HG03354 (cell line): ENCODE results near the gene IL18RAP.
A peak's percentile ranks its signal among the peaks of the same experiment; 100 is the strongest.

Source experiments
- ATAC-seq: cut with Tn5 transposase; IDR thresholded peaks from one replicate; pipeline ENCODE4 v1.9.1; 2021; ENCODE audit warnings: mild to moderate bottlenecking; ENCODE audit not compliant: unreplicated experiment, poor library complexity, severe bottlenecking

IL18RAP gene

GRCh38 chr2:102449370-102449974 is 26.5 kb downstream of the IL18RAP start:
- no peak for ATAC-seq

- no peak for ATAC-seq
Observed at GRCh38 chr2:102451968-102452367, 29.0 kb downstream of the IL18RAP start.

DNA sequence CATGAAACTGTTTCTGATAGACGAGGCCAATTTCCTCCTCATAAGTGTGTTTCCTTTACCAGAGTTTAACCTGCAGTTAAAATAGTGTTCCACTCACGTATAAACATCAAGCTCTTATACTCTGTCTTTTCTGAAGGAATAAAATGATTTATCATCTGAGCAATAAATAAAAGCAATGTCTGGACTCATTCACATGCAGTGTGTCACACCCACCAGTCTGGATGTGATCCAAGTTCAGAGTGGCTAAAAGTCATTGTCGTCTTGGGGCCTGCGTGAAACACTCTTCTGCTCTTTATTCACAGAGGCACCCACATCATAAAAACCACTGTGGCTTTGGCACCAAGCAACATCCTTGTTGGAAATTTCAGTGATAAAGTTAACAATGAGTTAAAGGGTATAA is 30.5 kb downstream of the IL18RAP start:
- no peak for ATAC-seq

DNA sequence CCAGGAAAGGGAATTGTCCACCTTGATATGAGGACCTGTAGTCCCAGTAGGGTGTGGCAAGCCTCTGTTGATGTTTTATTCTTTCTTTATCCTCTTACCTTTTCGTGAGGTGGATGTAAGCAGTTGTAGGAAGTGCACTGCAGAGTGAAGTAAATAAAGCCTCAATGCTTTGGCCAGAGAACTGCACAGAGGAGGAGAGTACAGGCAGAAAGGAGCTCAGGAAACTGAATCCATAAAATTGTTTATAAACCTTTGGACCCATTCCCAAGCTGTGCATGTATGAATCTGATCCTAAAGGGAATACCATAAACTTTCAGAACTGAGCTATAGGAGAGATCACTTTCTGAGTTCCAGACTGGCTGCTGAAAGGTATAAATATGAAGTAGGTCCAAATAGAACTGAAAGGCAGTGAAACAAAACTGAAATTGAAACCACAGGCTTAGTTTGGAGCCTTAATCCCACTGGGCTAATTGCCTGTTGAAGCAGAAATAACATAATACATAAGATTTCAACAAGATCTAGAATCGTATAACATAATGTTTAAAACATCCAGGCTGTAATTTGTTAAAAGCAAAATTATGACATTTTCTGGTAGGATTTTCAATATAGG is 32.2 kb downstream of the IL18RAP start:
- ATAC-seq = no peak

- ATAC-seq = no peak
Observed at GRCh38 chr2:102460467-102460866, 37.5 kb downstream of the IL18RAP start.

DNA sequence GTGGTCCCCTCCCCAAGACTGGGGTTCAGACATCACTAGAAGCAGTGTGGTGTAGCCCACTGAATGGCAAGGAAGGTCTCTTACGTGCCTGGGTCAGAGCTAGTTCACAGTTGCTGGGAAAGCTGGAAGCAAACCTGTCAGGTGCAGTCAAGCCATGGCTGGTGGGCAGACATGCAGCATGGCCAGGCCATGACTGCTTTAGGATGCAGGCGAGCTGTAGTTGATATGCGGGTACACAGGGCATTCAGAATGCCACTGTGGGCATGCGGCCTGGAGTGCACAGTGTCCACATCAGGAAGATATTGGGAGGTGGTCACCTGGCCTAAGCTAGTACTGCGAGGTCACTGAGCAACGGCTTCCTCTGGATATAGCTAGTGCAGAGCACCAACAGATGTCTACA is 38.2 kb downstream of the IL18RAP start:
- no peak for ATAC-seq

GRCh38 chr2:102463160-102463559 is 40.2 kb downstream of the IL18RAP start:
- no peak for ATAC-seq

DNA sequence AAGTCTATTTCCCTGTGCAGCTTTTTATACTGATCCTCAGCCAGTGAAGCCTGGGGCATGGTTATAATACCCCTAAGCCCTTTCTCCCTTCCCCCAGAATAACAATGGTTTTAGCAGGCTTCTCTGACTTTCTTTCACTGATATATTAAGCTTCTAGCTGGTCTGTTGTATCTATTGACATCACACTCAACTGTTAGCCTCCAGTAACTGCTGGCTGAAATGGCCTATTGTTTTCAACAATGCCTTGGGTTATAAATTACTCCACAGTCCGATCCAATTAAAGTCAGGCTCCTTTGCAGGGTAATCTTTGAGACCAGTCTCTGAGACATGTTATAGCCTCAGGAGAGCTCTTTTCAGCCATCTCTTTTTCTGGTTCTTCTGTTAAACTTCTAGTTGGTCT is 47.2 kb downstream of the IL18RAP start:
- ATAC-seq = no peak

DNA sequence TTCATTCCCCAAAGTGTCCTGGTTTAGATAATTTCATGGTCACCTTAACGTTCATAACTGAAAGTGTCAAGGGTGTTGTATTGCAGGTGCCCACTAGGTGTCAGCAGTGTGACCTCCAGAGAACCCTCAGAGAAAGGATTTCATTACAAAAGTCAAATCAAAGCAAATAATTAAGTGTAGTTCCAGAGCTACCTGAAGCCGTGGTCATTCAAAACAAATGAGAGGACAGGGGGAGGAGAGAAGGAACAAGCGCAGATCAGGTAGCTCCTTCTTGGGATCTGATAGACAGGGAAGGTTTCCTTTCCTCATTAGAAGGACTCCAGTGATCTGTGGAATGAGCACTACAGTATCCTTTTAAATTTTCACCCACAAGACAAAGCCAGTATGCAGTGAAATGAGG is 50.1 kb downstream of the IL18RAP start, which contains the start of gene SLC9A4:
Gene SLC9A4 (plus strand): TSS at position 207 of the 400 bp plus-strand sequence. CDS start 534 bp downstream, outside the sequence.
- ATAC-seq = peak; percentile 84

- no peak for ATAC-seq
Observed at GRCh38 chr2:102473631-102474030, 50.7 kb downstream of the IL18RAP start.

GRCh38 chr2:102474785-102475184 is 51.8 kb downstream of the IL18RAP start:
- no peak for ATAC-seq

GRCh38 chr2:102478686-102479470 is 55.9 kb downstream of the IL18RAP start:
- no peak for ATAC-seq

- no peak for ATAC-seq
Observed at GRCh38 chr2:102480285-102481195, 57.6 kb downstream of the IL18RAP start.

DNA sequence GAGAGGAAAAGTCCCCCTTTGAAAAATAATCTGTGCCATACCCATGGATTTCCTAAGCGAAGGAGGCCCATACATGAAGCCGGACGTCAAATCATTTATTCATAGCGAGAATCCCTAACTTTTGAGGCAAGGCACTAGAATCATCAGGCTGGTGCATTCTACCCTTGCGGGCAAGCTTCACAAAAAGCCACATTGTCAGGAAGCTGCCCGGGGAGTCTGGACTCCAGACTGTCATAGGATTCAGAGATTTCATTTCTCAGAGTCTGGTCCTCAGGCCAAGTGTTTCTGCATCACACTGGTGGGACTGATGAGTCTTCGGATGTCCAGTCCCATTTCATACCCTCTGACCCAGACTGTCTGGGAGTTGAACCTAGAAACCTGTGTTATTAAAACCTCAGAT is 59.0 kb downstream of the IL18RAP start:
- no peak for ATAC-seq

DNA sequence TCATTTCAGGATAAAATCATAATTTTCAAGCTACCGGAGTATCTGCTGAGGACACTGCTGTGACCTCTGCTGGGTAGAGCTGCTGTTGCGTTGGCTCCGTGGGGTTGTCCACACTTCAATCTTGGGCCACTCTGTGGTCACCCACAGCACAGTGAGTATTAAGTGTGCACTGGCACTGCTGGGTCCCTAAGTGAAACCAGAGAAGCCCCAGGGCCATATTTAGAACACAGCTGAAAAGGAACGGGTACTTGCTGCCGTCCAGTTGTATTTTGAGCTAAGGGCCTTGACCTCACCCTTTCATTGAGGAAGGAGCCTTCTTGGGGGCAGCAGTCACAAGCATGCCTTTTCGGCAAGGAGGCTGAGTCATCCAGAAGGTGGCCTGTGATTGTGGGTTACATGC is 60.1 kb downstream of the IL18RAP start:
- no peak for ATAC-seq

DNA sequence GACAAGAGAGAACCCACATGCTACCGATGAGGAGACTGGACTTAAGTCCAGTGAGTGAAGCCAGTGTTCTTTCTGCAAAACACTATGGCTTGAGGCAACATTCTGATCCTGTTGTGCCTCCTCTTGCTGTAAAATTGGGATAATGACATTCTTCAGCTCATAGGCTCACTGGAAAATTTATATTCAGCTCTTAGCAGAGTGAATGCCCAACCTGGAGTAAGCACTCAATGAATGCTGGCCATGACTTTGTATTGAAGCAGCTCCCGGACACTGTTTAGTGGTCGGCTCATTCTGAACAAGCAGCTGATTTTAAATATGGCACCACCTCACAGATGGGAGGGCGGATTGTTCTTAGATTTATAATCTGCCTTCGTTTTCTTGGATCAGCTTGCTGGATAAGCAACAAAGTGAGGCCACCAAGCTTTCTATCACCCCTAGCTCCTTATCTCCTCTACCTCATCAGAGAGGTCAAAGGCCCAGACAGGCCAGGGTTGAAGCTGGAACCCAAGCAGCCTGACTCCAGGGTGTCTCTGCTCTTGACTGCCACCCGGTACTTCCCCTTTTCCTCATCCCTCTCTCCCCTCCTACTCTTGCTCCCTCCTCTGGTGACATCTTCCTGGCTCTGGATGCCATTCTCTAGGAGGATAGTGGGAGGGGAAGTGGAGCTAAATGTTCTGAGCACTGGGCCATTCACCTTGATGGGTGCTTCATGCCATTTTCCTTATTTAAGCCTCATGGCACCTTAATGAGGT is 61.5 kb downstream of the IL18RAP start:
- no peak for ATAC-seq

GRCh38 chr2:102485147-102485785 is 62.3 kb downstream of the IL18RAP start:
- ATAC-seq = no peak

DNA sequence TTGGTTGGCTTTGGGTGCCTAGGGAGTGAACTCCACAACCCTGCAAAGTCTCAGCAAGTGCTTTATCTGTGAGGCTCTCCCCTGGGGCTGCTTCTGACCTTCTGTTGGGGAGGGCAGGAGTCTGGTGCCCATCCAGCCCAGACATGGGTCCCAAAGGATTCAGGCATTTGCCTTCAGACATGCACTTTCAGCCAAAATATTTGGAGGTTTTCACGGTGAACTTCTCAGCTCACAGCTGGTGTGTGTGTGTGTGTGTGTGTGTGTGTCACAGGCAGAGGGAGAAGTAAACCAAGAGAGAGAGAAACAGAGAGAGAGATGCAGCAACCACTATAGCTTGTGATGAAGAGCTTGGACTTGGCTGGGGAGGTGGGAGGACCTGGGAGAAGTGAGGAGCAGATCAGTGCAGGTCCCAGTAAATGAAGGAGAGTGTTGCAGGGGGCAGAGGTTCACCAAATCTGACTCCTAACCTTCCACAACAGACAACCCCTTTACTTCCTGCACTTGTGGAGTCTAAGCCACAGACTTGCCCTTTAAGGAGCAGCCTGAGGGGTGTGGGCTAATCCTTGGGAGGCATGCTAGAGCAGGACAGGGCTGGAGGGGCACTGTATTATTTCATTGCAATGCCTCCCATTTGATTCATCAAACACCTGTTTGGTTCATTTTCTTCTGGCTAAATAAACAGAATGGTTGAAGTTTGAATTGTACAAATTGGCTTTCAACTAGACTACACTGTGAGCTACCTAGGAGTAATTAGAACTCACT is 64.2 kb downstream of the IL18RAP start:
- no peak for ATAC-seq
